ENCODE data around the gene TBX2.

TBX2 gene

GRCh38 chr17:61443475-61443882 lies 43.8 kb downstream of the TBX2 start:
- H3K27me3 ChIP-seq (ENCODE audit: control insufficient read depth, low read length), result peaks cover 14% of the 10 kb centered on the region
- H3K9me3 ChIP-seq (ENCODE audit: control insufficient read depth, insufficient read depth, low read length), result no peaks in the 10 kb centered on the region
- no peaks in the 10 kb centered on the region for H3K4me1 ChIP-seq (ENCODE audit: control insufficient read depth, low read length)
- TF ChIP-seq EZH2phosphoT487 (IDR thresholded peaks at IDR 0.05; ENCODE audit: borderline replicate concordance, low read length), result no peak
- TF ChIP-seq CTCF (IDR thresholded peaks at IDR 0.05; ENCODE audit: low read depth, low read length, poor library complexity, severe bottlenecking), result no peak
- H3K27ac ChIP-seq (ENCODE audit: low read depth, low read length), result no peak overlapping the region
- no peaks in the 10 kb centered on the region for H3F3A ChIP-seq (ENCODE audit: control insufficient read depth, insufficient read depth)
- no peaks in the 10 kb centered on the region; the same call in 1 of the 2 replicates for H4K20me1 ChIP-seq (ENCODE audit: control insufficient read depth, insufficient read depth, low read depth, low read length)
- H3K4me3 ChIP-seq (ENCODE audit: low read length), result no peak overlapping the region
- no peaks in the 10 kb centered on the region for H3K9me2 ChIP-seq (replicated peaks; ENCODE audit: control insufficient read depth, low read length)
- H3K79me2 ChIP-seq (ENCODE audit: control insufficient read depth, low read length), result no peaks in the 10 kb centered on the region
- H3K4me2 ChIP-seq (ENCODE audit: low read length), result no peak overlapping the region
- H3K36me3 ChIP-seq (ENCODE audit: control insufficient read depth, low read length), result no peaks in the 10 kb centered on the region

GRCh38 chr17:61444075-61444474 lies 44.4 kb downstream of the TBX2 start:
- Histone ChIP-seq H3K9me3 (ENCODE audit: control insufficient read depth, insufficient read depth, low read length) (no peaks in the 10 kb centered on the region), H3K9me2 (replicated peaks; ENCODE audit: control insufficient read depth, low read length) (no peaks in the 10 kb centered on the region), H3K4me1 (ENCODE audit: control insufficient read depth, low read length) (no peaks in the 10 kb centered on the region), H3K4me3 (ENCODE audit: low read length) (no peak overlapping the region), H4K20me1 (ENCODE audit: control insufficient read depth, insufficient read depth, low read depth, low read length) (no peaks in the 10 kb centered on the region; the same call in 1 of the 2 replicates), H3K4me2 (ENCODE audit: low read length) (no peak overlapping the region), H3K79me2 (ENCODE audit: control insufficient read depth, low read length) (no peaks in the 10 kb centered on the region), H3K36me3 (ENCODE audit: control insufficient read depth, low read length) (no peaks in the 10 kb centered on the region), H3F3A (ENCODE audit: control insufficient read depth, insufficient read depth) (no peaks in the 10 kb centered on the region), H3K27ac (ENCODE audit: low read depth, low read length) (no peak overlapping the region), H3K27me3 (ENCODE audit: control insufficient read depth, low read length) (peaks cover 14% of the 10 kb centered on the region)
- TF ChIP-seq CTCF (IDR thresholded peaks at IDR 0.05; ENCODE audit: low read depth, low read length, poor library complexity, severe bottlenecking) (no peak), EZH2phosphoT487 (IDR thresholded peaks at IDR 0.05; ENCODE audit: borderline replicate concordance, low read length) (no peak)

GRCh38 chr17:61444831-61445230 lies 45.2 kb downstream of the TBX2 start:
- H3K4me3 ChIP-seq (ENCODE audit: low read length), result no peak overlapping the region
- H3K9me3 ChIP-seq (ENCODE audit: control insufficient read depth, insufficient read depth, low read length), result no peaks in the 10 kb centered on the region
- no peak overlapping the region for H3K4me2 ChIP-seq (ENCODE audit: low read length)
- no peaks in the 10 kb centered on the region for H3F3A ChIP-seq (ENCODE audit: control insufficient read depth, insufficient read depth)
- TF ChIP-seq CTCF (IDR thresholded peaks at IDR 0.05; ENCODE audit: low read depth, low read length, poor library complexity, severe bottlenecking) (no peak), EZH2phosphoT487 (IDR thresholded peaks at IDR 0.05; ENCODE audit: borderline replicate concordance, low read length) (no peak)
- no peaks in the 10 kb centered on the region; the same call in 1 of the 2 replicates for H4K20me1 ChIP-seq (ENCODE audit: control insufficient read depth, insufficient read depth, low read depth, low read length)
- H3K4me1 ChIP-seq (ENCODE audit: control insufficient read depth, low read length), result no peaks in the 10 kb centered on the region
- no peaks in the 10 kb centered on the region for H3K79me2 ChIP-seq (ENCODE audit: control insufficient read depth, low read length)
- no peak overlapping the region for H3K27ac ChIP-seq (ENCODE audit: low read depth, low read length)
- H3K9me2 ChIP-seq (replicated peaks; ENCODE audit: control insufficient read depth, low read length), result no peaks in the 10 kb centered on the region
- H3K27me3 ChIP-seq (ENCODE audit: control insufficient read depth, low read length), result peaks cover 13% of the 10 kb centered on the region
- H3K36me3 ChIP-seq (ENCODE audit: control insufficient read depth, low read length), result no peaks in the 10 kb centered on the region
